ENCODE measurements around the gene KLC1. TPM values are rescaled to one million over a fixed set of nuclear protein-coding genes. Genes with fewer than 3 reads are reported as not detected.
"Not testable (repeated sequence)": the region's sequence is repeated elsewhere in the genome, so short reads cannot be mapped to it uniquely, and the experiment has no call there.

The KLC1 gene
- total RNA-seq, 1 experiment from 2014 or later: 121 TPM

- TF ChIP-seq EZH2 (IDR thresholded peaks at IDR 0.05) (no peak), ZNF274 (IDR thresholded peaks at IDR 0.05; ENCODE audit: low read depth, low read length) (no peak), ZFX (IDR thresholded peaks at IDR 0.05) (no peak)
- Histone ChIP-seq H3K9ac (ENCODE audit: low read length) (no peak overlapping the region), H4K20me1 (ENCODE audit: insufficient read depth) (no peaks in the 10 kb centered on the region; the same call in 1 of the 2 replicates), H3K4me2 (ENCODE audit: low read length) (no peak overlapping the region), H3K4me3 (replicated peaks in 1 of 2; ENCODE audit: low read depth in 1 of 2, low read length in 2 of 2) (no peak overlapping the region), H3K36me3 (ENCODE audit: control insufficient read depth in 1 of 2, insufficient read depth in 2 of 2, low read length in 2 of 2) (peaks cover 23 to 25% of the 10 kb centered on the region in 2 experiments), H3K9me3 (ENCODE audit: control insufficient read depth in 1 of 2, insufficient read depth in 1 of 2, low read depth in 1 of 2, low read length in 2 of 2) (no peaks in the 10 kb centered on the region), H3K27me3 (ENCODE audit: insufficient read depth, low read length) (no peaks in the 10 kb centered on the region), H3K79me2 (ENCODE audit: insufficient read depth, low read length) (peaks cover 91% of the 10 kb centered on the region), H3K27ac (ENCODE audit: low read depth, low read length) (no peak overlapping the region), H3K9me2 (ENCODE audit: insufficient read depth) (no peaks in the 10 kb centered on the region), H2AFZ (ENCODE audit: low read depth, low read length, poor library complexity, severe bottlenecking) (no peak overlapping the region), H3K4me1 (ENCODE audit: control insufficient read depth in 1 of 2, insufficient read depth in 2 of 2, low read length in 2 of 2) (no peaks in the 10 kb centered on the region)
- CTCF ChIA-PET: interaction anchor here (0.6 kb wide), 1 partner anchor 39 kb away, joined by 3 read pairs; no protein-coding TSS in a partner anchor
- POLR2A ChIA-PET: no interaction called here
- ATAC-seq (no peak), DNase-seq (ENCODE audit: low read depth, low spot score) (no peak)
- intact Hi-C loops (cut with micrococcal nuclease): no loop called here
- RAD21 ChIA-PET (ENCODE audit: low non-redundant PET in 1 of 2, low total read pairs in 2 of 2, uncharacterized antibody in 2 of 2, unreplicated experiment in 2 of 2): no interaction called here
- BruUV-seq (replicated peaks): no TSS peak
Observed at GRCh38 chr14:103652806-103653205, 23.8 kb downstream of the KLC1 start.

DNA sequence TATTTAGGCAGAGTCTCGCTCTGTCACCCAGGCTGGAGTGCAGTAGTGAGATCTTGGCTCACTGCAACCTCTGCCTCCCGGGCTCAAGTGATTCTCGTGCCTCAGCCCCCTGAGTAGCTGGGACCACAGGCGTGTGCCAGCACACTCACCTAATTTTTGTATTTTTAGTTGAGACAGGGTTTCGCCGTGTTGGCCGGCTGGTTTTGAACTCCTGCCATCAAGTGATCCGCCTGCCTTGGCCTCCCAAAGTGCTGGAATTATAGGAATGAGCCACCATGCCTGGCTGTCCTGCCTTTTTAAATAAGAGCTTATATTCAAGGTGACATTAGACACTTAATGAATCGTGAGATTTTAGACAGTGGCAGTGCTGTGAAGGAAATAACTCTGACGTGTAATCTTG lies 24.3 kb downstream of the KLC1 start:
- H3K4me2 ChIP-seq (ENCODE audit: low read length); RAD21 ChIA-PET (ENCODE audit: low non-redundant PET in 1 of 2, low total read pairs in 2 of 2, uncharacterized antibody in 2 of 2, unreplicated experiment in 2 of 2); H3K9me3 ChIP-seq (ENCODE audit: control insufficient read depth in 1 of 2, insufficient read depth in 1 of 2, low read depth in 1 of 2, low read length in 2 of 2); DNase-seq (ENCODE audit: low read depth, low spot score); H3K4me3 ChIP-seq (replicated peaks in 1 of 2; ENCODE audit: low read depth in 1 of 2, low read length in 2 of 2); H3K27me3 ChIP-seq (ENCODE audit: insufficient read depth, low read length); H2AFZ ChIP-seq (ENCODE audit: low read depth, low read length, poor library complexity, severe bottlenecking); H3K9ac ChIP-seq (ENCODE audit: low read length); intact Hi-C loops (cut with micrococcal nuclease); H3K4me1 ChIP-seq (ENCODE audit: control insufficient read depth in 1 of 2, insufficient read depth in 2 of 2, low read length in 2 of 2); BruUV-seq (replicated peaks); POLR2A ChIA-PET; H3K9me2 ChIP-seq (ENCODE audit: insufficient read depth); ATAC-seq; H4K20me1 ChIP-seq (ENCODE audit: insufficient read depth); H3K27ac ChIP-seq (ENCODE audit: low read depth, low read length): not testable (repeated sequence)
- Histone ChIP-seq H3K36me3 (ENCODE audit: control insufficient read depth in 1 of 2, insufficient read depth in 2 of 2, low read length in 2 of 2) (peaks cover 23 to 25% of the 10 kb centered on the region in 2 experiments), H3K79me2 (ENCODE audit: insufficient read depth, low read length) (peaks cover 86% of the 10 kb centered on the region)
- CTCF ChIA-PET: interaction anchor here (0.6 kb wide), 1 partner anchor 39 kb away, joined by 3 read pairs; no protein-coding TSS in a partner anchor

GRCh38 chr14:103653805-103654204 lies 24.8 kb downstream of the KLC1 start:
- peaks cover 23 to 26% of the 10 kb centered on the region in 2 experiments for H3K36me3 ChIP-seq (ENCODE audit: control insufficient read depth in 1 of 2, insufficient read depth in 2 of 2, low read length in 2 of 2)
- TF ChIP-seq, protein P1, sequence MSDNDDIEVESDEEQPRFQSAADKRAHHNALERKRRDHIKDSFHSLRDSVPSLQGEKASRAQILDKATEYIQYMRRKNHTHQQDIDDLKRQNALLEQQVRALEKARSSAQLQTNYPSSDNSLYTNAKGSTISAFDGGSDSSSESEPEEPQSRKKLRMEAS (IDR thresholded peaks at IDR 0.05): no peak
- no peak for TF ChIP-seq ZBTB33 (IDR thresholded peaks at IDR 0.05; ENCODE audit: extremely low read depth, insufficient replicate concordance, low read length)
- no peak for TF ChIP-seq TCF7L2 (IDR thresholded peaks at IDR 0.05; ENCODE audit: borderline replicate concordance, extremely low read depth, insufficient read depth, insufficient read length)
- RAD21 ChIA-PET (ENCODE audit: low non-redundant PET in 1 of 2, low total read pairs in 2 of 2, uncharacterized antibody in 2 of 2, unreplicated experiment in 2 of 2): no interaction called here
- BruUV-seq (replicated peaks): no TSS peak
- H4K20me1 ChIP-seq (ENCODE audit: insufficient read depth): no peaks in the 10 kb centered on the region; the same call in 1 of the 2 replicates
- H3K27ac ChIP-seq (ENCODE audit: low read depth, low read length): no peak overlapping the region
- H3K4me3 ChIP-seq (replicated peaks in 1 of 2; ENCODE audit: low read depth in 1 of 2, low read length in 2 of 2): no peak overlapping the region
- no peak overlapping the region for H2AFZ ChIP-seq (ENCODE audit: low read depth, low read length, poor library complexity, severe bottlenecking)
- DNase-seq (ENCODE audit: low read depth, low spot score) (no peak), ATAC-seq (no peak)
- H3K9me3 ChIP-seq (ENCODE audit: control insufficient read depth in 1 of 2, insufficient read depth in 1 of 2, low read depth in 1 of 2, low read length in 2 of 2): no peaks in the 10 kb centered on the region
- no peak overlapping the region for H3K4me2 ChIP-seq (ENCODE audit: low read length)
- no peaks in the 10 kb centered on the region for H3K27me3 ChIP-seq (ENCODE audit: insufficient read depth, low read length)
- H3K9ac ChIP-seq (ENCODE audit: low read length): no peak overlapping the region
- H3K79me2 ChIP-seq (ENCODE audit: insufficient read depth, low read length): peaks cover 82% of the 10 kb centered on the region
- intact Hi-C loops (cut with micrococcal nuclease): no loop called here
- no peaks in the 10 kb centered on the region for H3K4me1 ChIP-seq (ENCODE audit: control insufficient read depth in 1 of 2, insufficient read depth in 2 of 2, low read length in 2 of 2)
- no peaks in the 10 kb centered on the region for H3K9me2 ChIP-seq (ENCODE audit: insufficient read depth)
- CTCF ChIA-PET: no interaction called here
- POLR2A ChIA-PET: no interaction called here

All from HCT116 (cell line).